ENCODE results near the gene RCE1.

RCE1 gene

GRCh38 chr11:66844496-66845142 lies 1.4 kb downstream of the RCE1 start:
- DNase-seq (ENCODE audit: low read depth) = no peak

- no peak for DNase-seq (ENCODE audit: low read depth)
Measured at GRCh38 chr11:66845143-66845875, 2.1 kb downstream of the RCE1 start.

- DNase-seq (ENCODE audit: low read depth) = no peak
Measured at GRCh38 chr11:66845876-66846212, 2.6 kb downstream of the RCE1 start.

GRCh38 chr11:66846671-66847091 lies 3.4 kb downstream of the RCE1 start:
- no peak for DNase-seq (ENCODE audit: low read depth)

- DNase-seq (ENCODE audit: low read depth) = no peak
Measured at GRCh38 chr11:66847461-66848232, 4.4 kb downstream of the RCE1 start.

GRCh38 chr11:66848671-66849500 lies 5.6 kb downstream of the RCE1 start:
- DNase-seq (ENCODE audit: low read depth) = no peak

GRCh38 chr11:66849501-66850234 lies 6.4 kb downstream of the RCE1 start:
- DNase-seq (ENCODE audit: low read depth) = no peak

- DNase-seq (ENCODE audit: low read depth) = no peak
Measured at GRCh38 chr11:66850235-66850587, 7.0 kb downstream of the RCE1 start.

GRCh38 chr11:66850588-66851238 lies 7.5 kb downstream of the RCE1 start:
- no peak for DNase-seq (ENCODE audit: low read depth)

GRCh38 chr11:66851239-66851596 lies 8.0 kb downstream of the RCE1 start:
- no peak for DNase-seq (ENCODE audit: low read depth)

GRCh38 chr11:66851698-66852465 lies 8.6 kb downstream of the RCE1 start:
- no peak for DNase-seq (ENCODE audit: low read depth)

- DNase-seq (ENCODE audit: low read depth) = no peak
Measured at GRCh38 chr11:66852466-66853241, 9.4 kb downstream of the RCE1 start.

GRCh38 chr11:66853242-66854229 lies 10.3 kb downstream of the RCE1 start:
- no peak for DNase-seq (ENCODE audit: low read depth)

- DNase-seq (ENCODE audit: low read depth) = no peak
Measured at GRCh38 chr11:66854231-66854661, 11.0 kb downstream of the RCE1 start.

GRCh38 chr11:66854729-66855211 lies 11.5 kb downstream of the RCE1 start:
- DNase-seq (ENCODE audit: low read depth) = no peak

GRCh38 chr11:66855574-66856495 lies 12.6 kb downstream of the RCE1 start:
- DNase-seq (ENCODE audit: low read depth) = peak; percentile 78
